Measurements from ENCODE around the gene WWP2.
A peak's percentile ranks its signal among the peaks of the same experiment; 100 is the strongest.
"Not testable (repeated sequence)": the region's sequence is repeated elsewhere in the genome, so short reads cannot be mapped to it uniquely, and the experiment has no call there.

Gene WWP2

DNA sequence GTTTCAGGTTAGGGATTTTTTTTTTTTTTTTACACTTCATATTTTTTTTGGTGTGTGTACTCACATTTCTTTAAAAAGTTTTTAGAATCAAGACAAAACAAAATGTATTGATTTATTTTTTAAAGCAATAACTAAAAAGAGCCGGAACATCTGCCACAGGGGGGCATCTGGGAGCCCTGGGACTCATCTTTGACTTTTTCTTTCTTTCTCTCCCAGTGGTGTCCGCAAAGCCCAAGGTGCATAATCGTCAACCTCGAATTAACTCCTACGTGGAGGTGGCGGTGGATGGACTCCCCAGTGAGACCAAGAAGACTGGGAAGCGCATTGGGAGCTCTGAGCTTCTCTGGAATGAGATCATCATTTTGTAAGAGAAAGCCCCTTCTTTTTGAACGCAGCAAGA, 36.3 kb downstream of the WWP2 start:
- DNase-seq = no peak

GRCh38 chr16:69799611-69800031, 37.5 kb downstream of the WWP2 start:
- no peak for DNase-seq

DNA sequence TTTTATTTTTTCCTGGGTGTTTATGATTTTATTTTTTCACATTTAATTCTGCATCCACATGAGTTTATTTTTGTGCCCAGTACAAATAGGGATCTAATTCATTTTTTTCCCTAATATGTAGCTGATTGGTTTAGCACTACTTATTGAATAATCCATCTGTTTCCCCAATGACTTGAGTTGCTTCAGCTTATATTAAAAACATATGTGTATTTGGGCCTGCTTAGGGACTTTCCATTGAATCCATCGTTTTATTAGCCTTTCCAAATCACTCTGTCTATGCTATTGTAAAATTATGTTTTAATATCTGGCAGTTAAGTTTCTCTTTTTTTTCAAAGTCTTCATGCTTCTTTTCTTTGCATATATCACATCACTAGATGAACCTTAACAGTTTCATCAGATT, 42.2 kb downstream of the WWP2 start:
- no peak for DNase-seq

- not testable (repeated sequence) for DNase-seq
Observed at GRCh38 chr16:69806776-69807175, 44.6 kb downstream of the WWP2 start.

DNA sequence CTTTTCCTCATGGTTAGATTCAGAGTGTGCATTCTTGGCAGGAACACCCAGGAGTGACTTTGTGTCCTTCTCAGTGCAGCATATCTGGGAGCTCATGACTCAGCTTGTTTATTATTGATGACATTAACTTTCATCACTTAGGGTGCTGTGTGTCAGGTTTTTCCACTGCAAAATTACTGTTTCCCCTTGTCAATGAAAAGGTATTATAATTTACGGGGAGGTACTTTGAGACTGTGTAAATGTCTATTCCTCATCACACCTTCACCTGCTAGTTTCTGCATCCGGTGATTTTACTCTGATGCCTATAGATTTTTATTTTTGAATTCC, 50.5 kb downstream of the WWP2 start:
- DNase-seq = no peak

DNA sequence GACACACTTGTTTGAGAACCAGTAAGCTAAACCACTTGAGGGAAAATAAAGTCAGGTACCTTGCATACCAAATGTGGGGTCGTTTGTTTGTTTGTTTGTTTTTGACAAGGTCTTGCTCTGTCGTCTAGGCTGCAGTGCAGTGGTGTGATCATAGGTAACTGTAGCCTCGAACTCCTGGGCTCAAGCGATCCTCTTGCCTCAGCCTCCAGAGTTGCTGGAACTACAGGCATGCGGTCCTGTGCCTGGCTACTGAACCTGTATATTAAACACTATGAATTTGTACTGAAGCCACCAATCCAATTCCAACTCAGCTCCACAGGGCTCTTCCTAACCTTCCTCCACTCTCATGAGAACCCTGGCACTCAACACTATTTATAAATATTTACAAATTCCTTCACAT, 51.9 kb downstream of the WWP2 start:
- DNase-seq = no peak

GRCh38 chr16:69814561-69814960, 52.4 kb downstream of the WWP2 start:
- DNase-seq = no peak

GRCh38 chr16:69815216-69815883, 53.2 kb downstream of the WWP2 start:
- DNase-seq = not testable (repeated sequence)

DNA sequence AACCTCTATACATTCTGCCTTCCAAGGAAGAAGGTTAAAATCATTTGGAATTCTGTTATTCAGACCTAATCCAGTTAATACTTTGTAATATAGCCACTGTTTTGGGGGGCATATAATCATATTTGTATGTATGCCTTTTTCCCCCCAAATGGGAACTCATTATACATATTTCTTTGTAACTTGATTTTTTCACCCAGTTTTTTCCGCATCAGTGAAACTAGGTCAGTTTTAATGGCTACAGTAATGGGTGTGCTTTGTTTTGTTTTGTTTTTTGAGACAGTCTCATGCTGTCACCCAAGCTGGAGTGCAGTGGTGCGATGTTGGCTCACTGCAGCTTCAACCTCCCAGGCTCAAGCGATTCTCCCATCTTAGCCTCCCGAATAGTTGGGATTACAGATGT, 54.9 kb downstream of the WWP2 start:
- DNase-seq = no peak

- no peak for DNase-seq
Observed at GRCh38 chr16:69818891-69819545, 56.9 kb downstream of the WWP2 start.

DNA sequence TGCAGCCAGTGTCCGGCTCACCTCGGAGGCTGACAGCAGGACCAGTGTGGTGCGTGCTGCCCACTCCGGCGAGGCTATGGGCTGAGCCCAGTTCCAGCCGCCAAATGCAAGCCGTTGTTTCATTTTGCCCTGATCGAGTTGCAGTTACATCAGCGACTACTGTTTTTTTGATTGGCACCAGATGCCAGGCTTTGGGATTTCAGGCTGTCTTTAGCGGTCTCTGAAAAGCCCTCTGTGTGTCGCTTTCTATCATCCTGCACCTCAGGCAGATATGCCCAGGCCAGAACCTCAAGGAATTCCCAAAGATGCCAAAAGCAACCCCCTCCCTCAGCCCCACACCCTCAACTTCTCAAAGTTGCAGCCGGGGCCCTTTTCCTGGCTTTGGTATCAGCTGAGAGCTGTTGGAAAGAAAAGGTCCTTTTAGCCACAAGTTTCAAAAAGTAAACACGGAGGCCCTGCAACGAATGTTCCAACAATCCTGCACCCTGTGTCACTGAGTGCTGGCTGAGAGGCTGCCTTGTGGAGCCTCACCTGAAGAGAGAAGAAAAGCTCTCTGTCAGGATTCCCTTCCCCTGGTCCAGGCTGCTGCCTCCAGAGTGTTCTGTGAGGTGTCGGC, 58.9 kb downstream of the WWP2 start:
- peak; percentile 60 for DNase-seq

GRCh38 chr16:69821844-69822173, 59.7 kb downstream of the WWP2 start:
- DNase-seq = no peak

GRCh38 chr16:69822174-69822935, 60.2 kb downstream of the WWP2 start:
- no peak for DNase-seq

DNA sequence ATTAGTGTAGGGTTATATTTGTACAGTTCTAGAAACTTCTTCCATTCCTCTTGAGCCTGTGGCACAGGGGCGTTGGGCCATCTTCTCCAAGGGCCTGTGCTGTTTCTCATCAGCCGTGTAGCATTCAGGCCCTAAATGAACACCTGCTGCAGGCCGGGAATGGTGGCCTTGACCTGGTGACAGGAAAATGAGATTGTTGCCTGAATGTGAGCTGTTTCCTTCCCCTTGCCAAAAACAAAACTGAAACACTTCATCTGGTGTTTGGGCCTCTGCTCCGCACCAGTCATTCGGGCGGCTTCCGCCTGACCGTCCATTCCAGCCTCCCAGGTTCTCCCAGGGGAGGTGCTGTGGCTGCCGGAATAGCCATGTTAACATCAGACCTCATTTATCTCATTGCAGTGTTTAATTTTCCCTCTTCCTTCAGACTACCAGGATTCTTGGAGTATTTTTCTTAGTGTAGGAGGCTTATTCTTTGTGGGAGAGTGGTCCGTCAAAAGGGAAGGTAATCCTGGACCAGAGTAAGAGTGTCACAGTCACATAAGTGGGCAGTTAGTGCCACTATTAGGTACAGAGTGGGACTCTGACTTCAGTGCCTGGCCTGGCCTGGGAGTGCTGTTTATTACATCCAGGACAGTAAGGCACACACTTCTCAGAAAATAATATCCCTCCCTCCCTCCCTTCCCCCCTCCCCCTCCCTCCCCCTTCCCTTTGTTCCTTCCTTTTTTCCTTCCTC, 61.9 kb downstream of the WWP2 start:
- no peak for DNase-seq

DNA sequence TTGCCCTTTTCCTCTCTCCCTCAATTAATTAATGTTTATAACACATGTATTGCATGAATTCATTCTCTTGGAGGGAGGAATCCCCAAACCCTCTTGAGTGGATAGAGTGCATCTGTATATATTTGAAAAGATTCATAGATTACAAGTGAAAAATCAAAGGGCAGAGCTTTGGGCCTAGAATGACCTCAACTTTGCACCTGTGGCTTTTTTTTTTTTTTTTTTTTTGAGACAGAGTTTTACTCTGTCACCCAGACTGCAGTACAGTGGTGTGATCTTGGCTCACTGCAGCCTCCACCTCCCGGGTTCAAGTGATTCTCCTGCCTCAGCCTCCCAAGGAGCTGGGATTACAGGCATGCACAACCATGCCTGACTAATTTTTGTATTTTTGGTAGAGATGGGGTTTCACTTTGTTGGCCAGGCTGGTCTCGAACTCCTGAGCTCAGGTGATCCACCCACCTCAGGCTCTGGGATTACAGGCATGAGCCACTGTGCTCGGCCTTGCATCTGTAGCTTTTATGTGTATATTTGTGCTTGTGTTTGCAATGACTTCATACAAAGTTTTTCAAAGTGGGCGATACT, 62.5 kb downstream of the WWP2 start:
- DNase-seq = not testable (repeated sequence)

- DNase-seq = no peak
Observed at GRCh38 chr16:69827524-69827923, 65.4 kb downstream of the WWP2 start.

DNA sequence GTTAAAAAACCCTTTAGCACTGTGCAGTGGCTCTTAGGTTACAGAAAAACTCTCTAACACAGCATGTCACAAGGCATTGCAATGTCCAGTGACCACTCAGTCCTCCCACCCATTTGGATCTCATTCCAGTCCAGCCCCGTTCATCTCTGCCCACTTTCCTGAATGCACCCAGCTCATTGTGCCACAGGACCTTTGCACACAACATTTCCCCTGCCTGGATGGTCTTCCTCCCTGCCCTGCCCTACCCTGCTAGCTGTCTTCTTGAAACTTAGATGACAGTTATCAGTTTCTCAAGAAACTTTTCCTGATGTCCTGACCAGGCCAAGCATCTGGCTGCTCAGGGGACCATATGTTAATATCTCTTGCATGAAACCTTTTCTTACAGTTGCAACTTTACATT, 67.2 kb downstream of the WWP2 start:
- no peak for DNase-seq

- DNase-seq = no peak
Observed at GRCh38 chr16:69830146-69830533, 68.0 kb downstream of the WWP2 start.

DNA sequence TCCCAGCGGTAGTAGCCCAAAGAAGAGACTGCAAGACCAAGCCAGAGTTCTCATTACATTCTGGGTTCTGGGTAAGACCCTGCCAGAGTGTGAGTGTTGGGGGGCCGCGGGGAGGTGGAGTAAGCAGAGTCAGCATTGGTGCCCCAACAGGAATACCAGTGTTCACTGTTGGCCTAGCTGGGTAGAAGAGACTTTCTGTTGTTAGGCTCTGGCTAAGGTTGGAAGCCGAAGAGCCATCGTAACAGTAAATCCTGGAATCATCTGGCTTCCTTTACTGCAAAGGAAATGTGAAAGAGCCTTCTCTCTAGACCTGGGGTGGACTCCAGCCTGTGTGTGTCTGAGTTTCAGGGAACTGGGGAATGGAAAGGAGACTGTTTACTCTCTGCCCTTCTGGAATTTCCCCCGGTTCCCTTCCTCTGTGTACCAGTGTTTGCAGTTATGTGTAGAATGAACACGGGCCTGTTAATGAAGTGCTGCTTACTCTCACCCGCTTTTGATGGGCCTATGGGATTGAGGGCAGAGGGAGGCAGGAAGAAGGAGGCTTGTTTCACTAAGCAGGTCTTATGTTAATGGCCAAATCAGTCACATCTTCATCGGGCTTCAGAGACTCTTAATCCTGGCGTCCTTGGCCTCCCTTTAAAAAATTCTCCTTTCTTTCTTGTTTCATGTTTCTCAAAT, 68.5 kb downstream of the WWP2 start:
- no peak for DNase-seq

DNA sequence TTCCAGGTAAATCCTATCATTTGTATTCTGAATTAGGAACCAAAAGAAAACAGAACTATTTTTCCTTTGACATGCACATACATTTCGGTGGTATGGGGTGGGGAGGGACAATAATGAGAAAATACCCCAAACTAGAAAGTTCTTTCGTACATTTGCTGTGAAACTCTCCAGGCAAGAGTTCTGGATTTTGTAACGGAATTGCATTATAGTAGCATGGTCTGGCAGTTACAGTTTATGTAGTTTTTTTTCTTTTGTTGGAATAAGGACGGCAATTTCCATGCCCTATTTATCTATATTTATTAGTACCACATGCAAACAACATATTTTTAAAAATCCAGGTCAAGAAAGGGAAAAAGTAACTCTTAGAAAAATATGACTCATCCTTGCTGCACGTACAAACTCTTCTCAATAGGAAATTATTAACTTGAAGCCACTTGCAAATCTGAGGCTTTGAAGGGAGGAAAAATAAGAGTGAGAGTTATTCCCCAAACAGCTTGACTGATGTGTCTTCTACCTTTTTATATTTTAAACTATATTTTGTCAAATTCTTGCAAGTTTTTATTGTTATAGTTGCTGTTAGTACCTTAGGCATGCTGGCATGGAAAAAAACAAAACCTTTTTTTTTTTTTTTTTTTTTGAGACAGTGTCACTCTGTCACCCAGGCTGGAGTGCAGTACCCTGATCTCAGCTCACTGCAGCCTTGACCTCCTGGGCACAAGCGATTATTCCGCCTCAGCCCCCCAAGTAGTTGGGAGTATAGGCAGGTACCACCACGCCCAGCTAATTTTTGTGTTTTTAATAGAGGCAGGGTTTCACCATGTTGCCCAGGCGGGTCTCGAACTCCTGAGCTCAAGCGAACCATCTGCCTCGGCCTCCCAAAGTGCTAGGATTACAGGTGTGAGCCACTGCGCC, 69.3 kb downstream of the WWP2 start:
- no peak for DNase-seq
